ENCODE measurements around the gene RPL35A. TPM values are rescaled to one million over a fixed set of nuclear protein-coding genes. Genes with fewer than 3 reads are reported as not detected.
A peak's percentile ranks its signal among the peaks of the same experiment; 100 is the strongest.
"Not testable (repeated sequence)": the region's sequence is repeated elsewhere in the genome, so short reads cannot be mapped to it uniquely, and the experiment has no call there.

The RPL35A gene
- total and polyA plus RNA-seq, 2 donors (not counting 1 experiment from before 2014, with no cell fraction given), result 1,228 to 1,242 TPM

DNA sequence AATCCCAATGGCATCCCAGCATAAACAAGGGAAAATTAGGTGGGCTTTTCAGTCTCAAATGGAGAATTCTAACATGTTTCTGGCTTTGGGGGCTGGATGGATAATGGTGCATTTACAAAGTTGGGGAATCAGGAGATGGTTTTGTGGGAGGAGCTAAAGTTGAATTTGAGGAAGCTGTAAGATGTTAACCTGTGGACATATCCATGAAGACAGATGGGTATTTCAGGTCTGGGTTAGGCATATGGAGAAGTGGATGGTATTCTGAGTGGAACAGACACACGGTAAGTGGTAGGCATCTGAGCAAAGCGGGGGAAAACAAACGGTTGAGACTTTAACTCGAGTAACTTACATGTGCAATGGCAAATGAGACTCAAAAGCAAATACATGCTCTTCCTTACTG is 8.4 kb downstream of the RPL35A start:
- H3K27ac ChIP-seq (ENCODE audit: low read length in 2 of 2), result peak overlapping the region in 1 of 2 donors; percentile 31

GRCh38 chr3:197958848-197959247 is 8.9 kb downstream of the RPL35A start:
- CTCF ChIA-PET, result interaction anchor here (1.2 to 1.7 kb wide), 2 partner anchors 16 to 53 kb away, joined by 4 to 6 read pairs; no protein-coding TSS in a partner anchor
- H3K79me2 ChIP-seq (ENCODE audit: control insufficient read depth, insufficient read depth, low read length); H3K27me3 Mint-ChIP-seq; ATAC-seq (ENCODE audit: low read depth); DNase-seq; H3K4me3 ChIP-seq (ENCODE audit: control extremely low read depth in 1 of 5, extremely low read depth in 1 of 5, insufficient read depth in 1 of 5, low read depth in 2 of 5, low read length in 4 of 5); H3K27ac Mint-ChIP-seq; intact Hi-C loops (cut with micrococcal nuclease); H2AFZ ChIP-seq (ENCODE audit: insufficient read depth, low read depth, low read length, poor library complexity, severe bottlenecking); POLR2A ChIA-PET; H3K27me3 ChIP-seq (replicated peaks in 1 of 4; ENCODE audit: control extremely low read depth in 1 of 4, control insufficient read depth in 3 of 4, insufficient read depth in 4 of 4, low read length in 3 of 4); H3K9me3 ChIP-seq (ENCODE audit: control extremely low read depth in 1 of 3, control insufficient read depth in 2 of 3, insufficient read depth in 1 of 3, low read length in 2 of 3); H3K9me3 Mint-ChIP-seq (ENCODE audit: insufficient read depth): not testable (repeated sequence)
- Histone ChIP-seq H3K27ac (ENCODE audit: low read length in 2 of 2) (peak overlapping the region in 1 of 2 donors; percentile 70), H3K4me2 (replicated peaks; ENCODE audit: low read depth, low read length, poor library complexity, severe bottlenecking) (peak overlapping the region; percentile 81), H4K20me1 (ENCODE audit: control insufficient read depth, insufficient read depth, low read length, poor library complexity, severe bottlenecking) (peaks cover 21% of the 10 kb centered on the region), H3K36me3 (replicated peaks in 1 of 2; ENCODE audit: control extremely low read depth in 1 of 2, control insufficient read depth in 1 of 2, extremely low read depth in 1 of 2, insufficient read depth in 2 of 2, low read length in 1 of 2) (peaks cover 0 to 40% of the 10 kb centered on the region in 2 experiments), H3K9ac (ENCODE audit: low read length) (peak overlapping the region; percentile 80), H3K4me1 (ENCODE audit: control insufficient read depth in 2 of 2, insufficient read depth in 2 of 2, low read length in 2 of 2) (peaks cover 15 to 19% of the 10 kb centered on the region in 2 donors)
- H3K4me1 Mint-ChIP-seq, result peaks cover 38% of the 10 kb centered on the region
- 94% methylated on average over 16 of the region's 19 CpGs for WGBS (ENCODE audit: insufficient coverage)
- peak overlapping the region; percentile 87 for H3K4me3 Mint-ChIP-seq

More for the DNA sequence above, 8.4 kb downstream of the RPL35A start:
- Histone ChIP-seq H2AFZ (ENCODE audit: insufficient read depth, low read depth, low read length, poor library complexity, severe bottlenecking) (no peak overlapping the region), H3K36me3 (replicated peaks in 1 of 2; ENCODE audit: control extremely low read depth in 1 of 2, control insufficient read depth in 1 of 2, extremely low read depth in 1 of 2, insufficient read depth in 2 of 2, low read length in 1 of 2) (peaks cover 0 to 45% of the 10 kb centered on the region in 2 experiments), H4K20me1 (ENCODE audit: control insufficient read depth, insufficient read depth, low read length, poor library complexity, severe bottlenecking) (peaks cover 25% of the 10 kb centered on the region), H3K9ac (ENCODE audit: low read length) (no peak overlapping the region), H3K79me2 (ENCODE audit: control insufficient read depth, insufficient read depth, low read length) (peaks cover 11% of the 10 kb centered on the region), H3K9me3 (ENCODE audit: control extremely low read depth in 1 of 3, control insufficient read depth in 2 of 3, insufficient read depth in 1 of 3, low read length in 2 of 3) (no peaks in the 10 kb centered on the region), H3K4me2 (replicated peaks; ENCODE audit: low read depth, low read length, poor library complexity, severe bottlenecking) (no peak overlapping the region), H3K27me3 (replicated peaks in 1 of 4; ENCODE audit: control extremely low read depth in 1 of 4, control insufficient read depth in 3 of 4, insufficient read depth in 4 of 4, low read length in 3 of 4) (no peaks in the 10 kb centered on the region), H3K4me3 (ENCODE audit: control extremely low read depth in 1 of 5, extremely low read depth in 1 of 5, insufficient read depth in 1 of 5, low read depth in 2 of 5, low read length in 4 of 5) (no peak overlapping the region), H3K4me1 (ENCODE audit: control insufficient read depth in 2 of 2, insufficient read depth in 2 of 2, low read length in 2 of 2) (peaks cover 15 to 21% of the 10 kb centered on the region in 2 donors)
- ChIA-PET POLR2A (no interaction called here), CTCF (interaction anchor here (1.7 kb wide), 1 partner anchor 15 kb away, joined by 6 read pairs; no protein-coding TSS in a partner anchor)
- ATAC-seq (ENCODE audit: low read depth), result no peak
- WGBS (ENCODE audit: insufficient coverage), result no CpG with 5 or more reads among the region's 4 CpGs
- peak overlapping the region; percentile 71 for H3K27ac Mint-ChIP-seq
- H3K27me3 Mint-ChIP-seq, result no peaks in the 10 kb centered on the region
- peaks cover 43% of the 10 kb centered on the region for H3K4me1 Mint-ChIP-seq
- no peak for DNase-seq
- intact Hi-C loops (cut with micrococcal nuclease), result no loop called here
- TF ChIP-seq EZH2 (IDR thresholded peaks at IDR 0.05; ENCODE audit: borderline replicate concordance, insufficient read depth, low read depth, low read length, poor library complexity, severe bottlenecking), result no peak
- H3K9me3 Mint-ChIP-seq (ENCODE audit: insufficient read depth), result no peaks in the 10 kb centered on the region
- H3K4me3 Mint-ChIP-seq, result peak overlapping the region; percentile 87

Measured in B cell (primary cell).